Kidney epithelial cell (primary cell): ENCODE measurements around the gene IGSF21. TPM values are rescaled to one million over a fixed set of nuclear protein-coding genes. Genes with fewer than 3 reads are reported as not detected.

Experiments used
- DNase-seq: peaks from one replicate; pipeline ENCODE4 v3.0.0-alpha.2; 2010; ENCODE audit warnings: low read depth
- H3K27me3 ChIP-seq: 2 replicates; pipeline ENCODE4 v1.6.0; 2011; ENCODE audit warnings: low read length; ENCODE audit not compliant: control insufficient read depth, insufficient read depth
- H3K36me3 ChIP-seq: 2 replicates; pipeline ENCODE4 v1.5.1; 2011; ENCODE audit warnings: low read length; ENCODE audit not compliant: control insufficient read depth, insufficient read depth
- H3K4me3 ChIP-seq: 2 replicates; pipeline ENCODE4 v1.5.1; 2011; ENCODE audit warnings: low read depth, mild to moderate bottlenecking, control low read depth, low read length
- total RNA-seq: library from RNA; depleted of rRNA; stranded (reverse); fragments of >200 nt; gene quantifications from 2 replicates; pipeline ENCODE4 v1.2.3, GENCODE V29; 2015
- TF ChIP-seq, protein P1 (sequence below): IDR thresholded peaks from 2 replicates; pipeline ENCODE4 v1.5.1; 2011; ENCODE audit warnings: mild to moderate bottlenecking, moderate library complexity, low read length, control low read depth, inconsistent platforms; ENCODE audit not compliant: insufficient read depth, poor library complexity, severe bottlenecking

Gene IGSF21
- total RNA-seq, 1 donor from 2014 or later, result not detected

DNA sequence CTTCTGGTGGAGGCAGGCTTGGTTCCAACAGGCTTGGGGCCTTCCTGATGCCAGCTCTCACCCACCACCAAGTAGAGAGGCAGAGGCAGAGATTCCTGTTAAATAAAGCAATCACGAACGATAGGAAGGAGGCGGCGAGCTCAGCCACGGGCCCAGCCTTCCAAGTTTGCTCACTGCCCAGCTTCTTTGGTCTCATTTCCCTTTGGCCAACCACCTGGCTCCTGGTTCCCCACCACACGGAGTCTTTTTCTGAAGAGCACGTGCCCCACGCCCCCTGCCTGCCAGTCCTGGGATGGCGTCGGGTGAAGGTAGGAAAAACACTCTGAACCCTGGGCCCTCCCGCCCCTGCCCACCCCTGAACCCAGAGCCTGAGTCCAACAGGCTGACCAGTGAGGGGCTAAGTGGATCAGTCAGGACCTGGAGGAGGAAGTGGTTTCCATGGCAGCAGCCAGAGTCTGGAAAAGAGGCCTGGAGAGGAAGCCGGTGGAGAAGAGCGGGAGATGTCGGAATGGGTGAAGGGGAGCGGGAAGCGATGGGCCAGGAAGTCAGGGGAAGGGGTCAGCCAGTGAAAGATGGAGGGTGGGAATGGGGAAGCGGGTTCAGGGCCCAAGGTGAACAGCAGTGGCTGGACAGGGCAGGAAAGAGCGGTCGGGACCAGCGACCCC is 214.9 kb downstream of the IGSF21 start:
- no peak overlapping the region for H3K4me3 ChIP-seq
- TF ChIP-seq, protein P1, sequence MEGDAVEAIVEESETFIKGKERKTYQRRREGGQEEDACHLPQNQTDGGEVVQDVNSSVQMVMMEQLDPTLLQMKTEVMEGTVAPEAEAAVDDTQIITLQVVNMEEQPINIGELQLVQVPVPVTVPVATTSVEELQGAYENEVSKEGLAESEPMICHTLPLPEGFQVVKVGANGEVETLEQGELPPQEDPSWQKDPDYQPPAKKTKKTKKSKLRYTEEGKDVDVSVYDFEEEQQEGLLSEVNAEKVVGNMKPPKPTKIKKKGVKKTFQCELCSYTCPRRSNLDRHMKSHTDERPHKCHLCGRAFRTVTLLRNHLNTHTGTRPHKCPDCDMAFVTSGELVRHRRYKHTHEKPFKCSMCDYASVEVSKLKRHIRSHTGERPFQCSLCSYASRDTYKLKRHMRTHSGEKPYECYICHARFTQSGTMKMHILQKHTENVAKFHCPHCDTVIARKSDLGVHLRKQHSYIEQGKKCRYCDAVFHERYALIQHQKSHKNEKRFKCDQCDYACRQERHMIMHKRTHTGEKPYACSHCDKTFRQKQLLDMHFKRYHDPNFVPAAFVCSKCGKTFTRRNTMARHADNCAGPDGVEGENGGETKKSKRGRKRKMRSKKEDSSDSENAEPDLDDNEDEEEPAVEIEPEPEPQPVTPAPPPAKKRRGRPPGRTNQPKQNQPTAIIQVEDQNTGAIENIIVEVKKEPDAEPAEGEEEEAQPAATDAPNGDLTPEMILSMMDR, result no peak
- H3K36me3 ChIP-seq, result no peaks in the 10 kb centered on the region
- H3K27me3 ChIP-seq, result no peaks in the 10 kb centered on the region
- DNase-seq, result no peak

DNA sequence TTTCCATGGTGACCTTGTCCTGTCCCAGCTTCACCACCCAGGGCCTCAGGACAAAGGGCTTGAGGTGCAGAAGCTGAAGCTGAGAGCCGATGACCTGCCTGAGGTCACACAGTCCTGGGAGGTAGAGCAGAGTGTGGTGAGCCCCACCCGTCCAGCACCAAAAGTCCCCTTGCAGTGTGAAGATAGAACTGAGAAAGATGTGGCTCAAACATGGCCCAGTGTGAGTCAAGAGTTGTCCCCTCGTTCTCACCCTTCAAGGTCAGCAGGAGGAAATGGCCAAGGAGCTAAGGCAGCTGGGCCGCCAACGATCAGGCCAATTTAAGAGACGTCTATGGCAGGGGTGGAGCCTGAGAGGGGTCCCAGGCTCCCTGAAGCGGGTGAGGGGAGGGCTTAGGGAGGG is 215.7 kb downstream of the IGSF21 start:
- H3K36me3 ChIP-seq, result no peaks in the 10 kb centered on the region
- TF ChIP-seq, protein P1, result no peak
- no peaks in the 10 kb centered on the region for H3K27me3 ChIP-seq
- H3K4me3 ChIP-seq, result no peak overlapping the region
- no peak for DNase-seq

DNA sequence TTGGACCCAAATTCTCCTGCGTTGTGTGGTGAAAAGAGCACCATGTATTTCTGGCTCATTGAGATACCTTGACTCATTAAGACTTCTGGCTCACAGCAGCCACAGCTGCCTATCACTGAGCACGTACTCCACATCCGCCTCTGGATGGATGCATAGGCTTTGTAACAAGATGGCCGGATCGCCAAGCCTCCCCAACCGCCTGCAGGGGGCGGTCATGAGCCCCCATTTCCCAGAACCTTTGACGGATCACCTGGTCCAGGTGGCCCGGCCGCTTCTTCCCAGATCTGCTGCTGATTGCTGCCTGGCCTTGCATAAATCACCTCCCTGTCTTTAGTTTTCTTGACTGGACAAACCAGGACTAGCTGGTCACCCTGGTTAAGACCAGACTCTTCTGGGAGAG is 216.6 kb downstream of the IGSF21 start:
- no peak for DNase-seq
- TF ChIP-seq, protein P1, result no peak
- Histone ChIP-seq H3K27me3 (no peaks in the 10 kb centered on the region), H3K4me3 (no peak overlapping the region), H3K36me3 (no peaks in the 10 kb centered on the region)

DNA sequence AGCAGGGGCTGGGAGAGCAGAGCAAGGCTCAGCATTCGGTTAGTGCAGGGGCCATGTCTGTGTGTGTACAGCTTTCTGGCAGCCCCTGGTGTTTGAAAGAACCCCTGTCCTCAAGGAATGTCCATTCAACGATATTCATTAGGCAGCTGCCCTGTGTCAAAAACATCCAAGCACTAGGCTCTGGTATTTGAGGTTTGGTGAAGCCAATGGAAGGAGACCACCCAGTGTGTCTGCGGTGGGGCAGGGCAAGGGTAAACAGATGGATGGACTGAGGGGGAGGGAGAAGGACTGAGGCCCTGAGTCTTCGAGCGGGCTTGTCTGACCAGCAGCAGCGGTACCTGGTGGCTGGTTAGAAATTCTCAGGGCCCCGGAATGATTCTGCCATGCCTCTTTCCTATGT is 217.5 kb downstream of the IGSF21 start:
- Histone ChIP-seq H3K27me3 (no peaks in the 10 kb centered on the region), H3K36me3 (no peaks in the 10 kb centered on the region), H3K4me3 (no peak overlapping the region)
- TF ChIP-seq, protein P1, result no peak
- no peak for DNase-seq

DNA sequence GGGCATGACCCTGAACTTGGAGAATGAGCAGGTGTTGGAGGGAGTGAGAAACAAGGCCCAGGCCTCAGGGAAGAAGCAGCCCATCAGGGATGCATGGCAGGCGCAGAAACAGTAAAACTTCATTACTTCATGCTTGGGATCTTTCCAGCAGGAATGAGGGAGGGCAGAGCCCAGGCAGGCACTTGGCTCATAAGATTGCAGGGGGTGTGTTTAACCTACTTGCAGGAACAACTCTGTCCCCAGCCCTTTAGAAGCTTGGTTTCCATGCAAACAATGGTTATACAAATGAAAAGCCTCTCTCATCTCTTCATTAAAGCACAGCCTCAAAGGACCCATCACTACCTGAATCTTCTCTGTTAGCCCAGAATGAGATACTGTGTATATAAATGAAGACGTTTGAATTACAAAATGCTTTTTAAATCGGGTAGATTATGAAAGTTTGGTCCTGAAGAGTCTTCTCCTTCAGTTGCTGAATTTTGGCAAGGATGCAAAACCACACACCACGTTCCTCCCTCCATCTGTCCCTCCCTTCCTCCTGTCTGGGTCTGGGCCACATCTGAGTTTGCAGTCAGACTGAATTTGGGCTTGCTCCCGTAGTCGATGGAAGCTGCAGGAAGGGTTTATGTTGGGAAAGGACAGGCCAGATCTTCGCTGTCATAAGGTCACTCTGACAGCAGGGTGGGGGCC is 218.8 kb downstream of the IGSF21 start:
- H3K4me3 ChIP-seq, result no peak overlapping the region
- no peaks in the 10 kb centered on the region for H3K27me3 ChIP-seq
- DNase-seq, result no peak
- H3K36me3 ChIP-seq, result no peaks in the 10 kb centered on the region
- TF ChIP-seq, protein P1, result no peak
